Kidney (tissue), 14 donors: ENCODE measurements around the gene KLK3. TPM values are rescaled to one million over a fixed set of nuclear protein-coding genes. Genes with fewer than 3 reads are reported as not detected.

Experiments used
- DNase-seq, 5 donors: peaks; one replicate each; pipeline ENCODE4 v3.0.0-alpha.2; 2013 to 2020
- FAIRE-seq: peaks from 2 replicates; lab custom pipeline; 2012; peaks lifted over from hg19 to GRCh38; lab: Jason Lieb, UNC
- H3K27ac ChIP-seq, 2 donors: one replicate each; pipeline ENCODE4 v1.7.0; 2013; ENCODE audit warnings: low read depth in 2 of 2, low read length in 2 of 2, inconsistent platforms in 1 of 2
- H3K27me3 ChIP-seq: one replicate; pipeline ENCODE4 v1.7.1; 2013; ENCODE audit warnings: low read length, inconsistent platforms; ENCODE audit not compliant: control insufficient read depth, insufficient read depth
- H3K36me3 ChIP-seq, 3 donors: one replicate each; pipeline versions ENCODE4 v1.7.0 to v1.7.1; 2013; ENCODE audit warnings: low read length in 3 of 3, control low read depth in 1 of 3, inconsistent platforms in 1 of 3; ENCODE audit not compliant: insufficient read depth in 3 of 3, control insufficient read depth in 2 of 3
- H3K4me1 ChIP-seq, 3 donors: one replicate each; pipeline versions ENCODE4 v1.7.0 to v1.7.1; 2013; ENCODE audit warnings: low read length in 3 of 3, inconsistent platforms in 1 of 3, low read depth in 1 of 3; ENCODE audit not compliant: control insufficient read depth in 2 of 3, insufficient read depth in 2 of 3
- H3K4me3 ChIP-seq, 3 donors: one replicate each; pipeline versions ENCODE4 v1.7.0 to v1.8.1; 2013; ENCODE audit warnings: low read length in 3 of 3, control low read depth in 1 of 3, inconsistent platforms in 1 of 3
- H3K9ac ChIP-seq, 3 donors: one replicate each; pipeline versions ENCODE4 v1.7.0 to v1.7.1; 2013; ENCODE audit warnings: low read length in 3 of 3, control low read depth in 1 of 3, inconsistent platforms in 1 of 3
- H3K9me3 ChIP-seq, 3 donors: one replicate each; pipeline versions ENCODE4 v1.7.0 to v1.7.1; 2013; ENCODE audit warnings: low read length in 3 of 3, control low read depth in 1 of 3, inconsistent platforms in 1 of 3; ENCODE audit not compliant: control insufficient read depth in 2 of 3, insufficient read depth in 1 of 3
- intact Hi-C: fragments of 100-400 bp; cut with DNase I; formaldehyde crosslinking; loops from one replicate; pipeline ENCODE4 v1.11.1; 2022
- polyA plus RNA-seq: library from polyadenylated mRNA; stranded (reverse); fragments of 350-450 nt; fragmentation: Illumina TruSeq; extraction: RNeasy Lipid Tissue Mini Kit (QIAGEN cat#74804); gene quantifications from one replicate; pipeline ENCODE4 v1.2.3, GENCODE V29; 2014; ENCODE audit warnings: low read depth, low replicate concordance; ENCODE audit not compliant: insufficient read depth
- total RNA-seq: library from RNA; stranded (reverse); fragmentation: NEBNext Ultra II Directional; extraction: Animal tissue kit (Norgen Biotek cat#: 25700); gene quantifications from one replicate; pipeline ENCODE4 v1.2.1, GENCODE V29; 2021
- TF ChIP-seq, protein P1 (sequence below): IDR thresholded peaks from 3 replicates; pipeline ENCODE4 v1.5.1; 2012; ENCODE audit warnings: mild to moderate bottlenecking, moderate library complexity, borderline replicate concordance; ENCODE audit not compliant: insufficient read depth; ENCODE audit errors: extremely low read depth
- donor health status: control.
- donor health status: control.
- donor health status: control.
- donor health status: control.
- donor health status: control.
- donor health status: DM: yes; HTN: yes; CAD: no.
- donor health status: Normal renal cell carcinoma (clear cell type).

The KLK3 gene
- total and polyA plus RNA-seq, 2 donors from 2014 or later: 1.6 TPM; not detected in 1

GRCh38 chr19:50896591-50897190, 42.0 kb downstream of the KLK3 start:
- H3K4me1 ChIP-seq: no peaks in the 10 kb centered on the region
- no peak overlapping the region for H3K9ac ChIP-seq
- H3K36me3 ChIP-seq: no peaks in the 10 kb centered on the region
- no peaks in the 10 kb centered on the region for H3K27me3 ChIP-seq
- H3K4me3 ChIP-seq: no peak overlapping the region
- H3K9me3 ChIP-seq: no peaks in the 10 kb centered on the region
- intact Hi-C loops: no loop called here
- TF ChIP-seq, protein P1, sequence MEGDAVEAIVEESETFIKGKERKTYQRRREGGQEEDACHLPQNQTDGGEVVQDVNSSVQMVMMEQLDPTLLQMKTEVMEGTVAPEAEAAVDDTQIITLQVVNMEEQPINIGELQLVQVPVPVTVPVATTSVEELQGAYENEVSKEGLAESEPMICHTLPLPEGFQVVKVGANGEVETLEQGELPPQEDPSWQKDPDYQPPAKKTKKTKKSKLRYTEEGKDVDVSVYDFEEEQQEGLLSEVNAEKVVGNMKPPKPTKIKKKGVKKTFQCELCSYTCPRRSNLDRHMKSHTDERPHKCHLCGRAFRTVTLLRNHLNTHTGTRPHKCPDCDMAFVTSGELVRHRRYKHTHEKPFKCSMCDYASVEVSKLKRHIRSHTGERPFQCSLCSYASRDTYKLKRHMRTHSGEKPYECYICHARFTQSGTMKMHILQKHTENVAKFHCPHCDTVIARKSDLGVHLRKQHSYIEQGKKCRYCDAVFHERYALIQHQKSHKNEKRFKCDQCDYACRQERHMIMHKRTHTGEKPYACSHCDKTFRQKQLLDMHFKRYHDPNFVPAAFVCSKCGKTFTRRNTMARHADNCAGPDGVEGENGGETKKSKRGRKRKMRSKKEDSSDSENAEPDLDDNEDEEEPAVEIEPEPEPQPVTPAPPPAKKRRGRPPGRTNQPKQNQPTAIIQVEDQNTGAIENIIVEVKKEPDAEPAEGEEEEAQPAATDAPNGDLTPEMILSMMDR: no peak
- DNase-seq: peak in 4 of 5 donors; percentile 78 to 84 (median 82)
- FAIRE-seq: no peak
- peak overlapping the region in 1 of 2 donors; percentile 57 for H3K27ac ChIP-seq

DNA sequence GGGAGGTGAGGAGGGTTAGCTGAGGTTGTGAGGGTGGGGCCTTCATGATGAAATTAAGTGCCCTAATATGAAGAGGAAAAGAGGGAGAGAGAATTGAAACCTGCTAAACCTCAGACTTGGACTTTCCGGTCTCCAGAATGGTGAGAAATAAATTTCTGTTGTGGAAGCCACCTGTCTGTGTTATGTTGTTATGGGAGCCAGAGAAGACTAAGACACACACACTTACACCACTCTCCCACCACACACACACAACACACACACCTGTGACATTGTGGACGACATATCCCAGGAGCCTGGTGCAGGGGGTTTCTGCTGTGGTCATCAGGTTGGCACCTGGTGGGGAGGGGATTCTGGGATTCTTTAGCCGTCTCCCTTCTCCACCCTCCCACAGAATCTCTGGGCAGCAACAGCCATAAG, 42.5 kb downstream of the KLK3 start:
- intact Hi-C loops: no loop called here
- no peak for FAIRE-seq
- H3K9me3 ChIP-seq: no peaks in the 10 kb centered on the region
- no peak overlapping the region for H3K4me3 ChIP-seq
- no peak for DNase-seq
- peak overlapping the region in 1 of 2 donors; percentile 57 for H3K27ac ChIP-seq
- H3K9ac ChIP-seq: no peak overlapping the region
- TF ChIP-seq, protein P1: no peak
- no peaks in the 10 kb centered on the region for H3K27me3 ChIP-seq
- no peaks in the 10 kb centered on the region for H3K36me3 ChIP-seq
- H3K4me1 ChIP-seq: no peaks in the 10 kb centered on the region

DNA sequence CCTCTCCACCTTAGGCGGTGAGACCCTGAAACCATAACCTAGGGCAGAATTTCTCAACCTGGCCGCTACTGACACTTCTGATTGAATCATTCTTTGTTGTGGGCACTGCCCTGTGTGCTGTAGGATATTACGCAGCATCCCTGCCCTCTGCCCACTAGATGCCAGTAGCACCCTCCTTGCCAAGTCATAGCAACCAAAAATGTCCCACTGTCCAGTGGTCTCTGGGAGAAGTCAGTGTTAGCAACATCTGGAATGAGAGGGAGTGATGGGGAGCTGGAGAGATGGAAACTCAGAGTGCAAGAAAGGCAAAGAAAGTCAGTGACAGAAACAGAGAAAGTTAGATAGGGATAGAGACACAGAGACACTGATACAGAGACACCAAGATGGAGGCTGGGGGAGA, 42.9 kb downstream of the KLK3 start:
- Histone ChIP-seq H3K27ac (no peak overlapping the region), H3K27me3 (no peaks in the 10 kb centered on the region), H3K4me1 (no peaks in the 10 kb centered on the region), H3K4me3 (no peak overlapping the region), H3K9me3 (no peaks in the 10 kb centered on the region), H3K36me3 (no peaks in the 10 kb centered on the region), H3K9ac (no peak overlapping the region)
- TF ChIP-seq, protein P1: no peak
- intact Hi-C loops: no loop called here
- DNase-seq (no peak), FAIRE-seq (no peak)

DNA sequence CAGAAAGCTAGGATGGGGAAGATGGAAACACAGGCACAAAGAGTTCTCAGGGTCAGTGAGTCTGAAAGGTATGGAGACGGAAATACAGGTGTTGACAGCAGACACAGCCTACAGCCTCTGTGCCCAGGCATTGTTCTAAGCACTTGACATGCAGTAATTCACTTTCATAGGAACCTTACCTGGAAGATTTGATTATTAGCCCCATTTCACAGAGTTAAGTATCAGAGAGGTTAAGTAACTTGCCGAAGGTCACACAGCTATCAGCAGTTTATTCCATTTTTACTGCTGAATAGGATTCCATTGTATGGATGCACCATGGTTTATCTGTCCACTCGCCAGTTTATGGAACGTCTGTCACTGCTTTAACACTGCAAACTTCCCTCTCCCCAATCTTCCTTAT, 43.3 kb downstream of the KLK3 start:
- Histone ChIP-seq H3K4me1 (no peaks in the 10 kb centered on the region), H3K27me3 (no peaks in the 10 kb centered on the region), H3K36me3 (no peaks in the 10 kb centered on the region), H3K4me3 (no peak overlapping the region), H3K27ac (no peak overlapping the region), H3K9me3 (no peaks in the 10 kb centered on the region), H3K9ac (no peak overlapping the region)
- FAIRE-seq (no peak), DNase-seq (no peak)
- TF ChIP-seq, protein P1: no peak
- intact Hi-C loops: no loop called here
